DND-41 (cell line): ENCODE data around the gene ATP1A2.

ENCODE experiments used
- EZH2 ChIP-seq: IDR thresholded peaks from 3 replicates; pipeline ENCODE4 v1.6.1; 2012; ENCODE audit warnings: borderline replicate concordance, low read depth, mild to moderate bottlenecking, moderate library complexity, low read length, inconsistent platforms; ENCODE audit not compliant: severe bottlenecking
- TF ChIP-seq, protein P1 (sequence below): IDR thresholded peaks from 2 replicates; pipeline ENCODE4 v1.5.1; 2012; ENCODE audit warnings: borderline replicate concordance, low read length, moderate library complexity, mild to moderate bottlenecking; ENCODE audit not compliant: poor library complexity, severe bottlenecking; ENCODE audit errors: extremely low read depth

DNA sequence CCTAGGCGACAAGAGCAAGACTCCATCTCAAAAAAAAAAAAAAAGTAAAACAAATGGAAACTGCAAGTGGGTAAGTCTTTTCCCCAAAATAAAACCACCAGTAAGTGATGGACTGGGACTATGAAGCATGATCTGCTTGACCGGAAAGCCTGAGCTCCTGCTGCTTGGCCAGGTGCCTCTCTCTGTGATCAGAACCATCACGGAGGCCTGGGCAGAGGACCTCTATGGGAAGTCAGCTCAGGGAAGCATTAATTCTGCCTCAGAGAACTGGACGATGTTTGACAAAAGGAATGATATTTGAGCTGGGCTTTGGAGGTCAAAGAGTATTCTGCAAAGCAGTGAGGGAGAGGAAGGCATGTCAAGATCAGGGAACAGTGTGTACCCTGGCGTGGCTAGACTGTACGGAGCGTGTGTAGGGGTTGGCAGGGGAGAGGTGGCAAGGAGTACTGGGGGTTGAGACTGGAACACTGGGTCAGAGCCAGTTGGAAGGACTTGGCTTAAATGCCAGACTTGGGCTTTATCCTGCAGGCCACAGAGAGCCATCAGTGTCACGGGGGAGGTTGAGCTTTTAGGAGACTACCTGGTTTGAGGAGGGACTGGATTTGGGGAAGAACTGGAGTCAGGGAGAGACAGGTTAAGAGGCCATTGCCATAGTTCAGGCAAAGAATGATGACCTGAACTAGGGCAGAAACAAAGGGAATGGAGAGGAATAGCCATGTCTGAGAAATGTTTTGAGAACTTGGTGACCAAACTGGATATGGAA, 16.4 kb downstream of the ATP1A2 start:
- TF ChIP-seq, protein P1, sequence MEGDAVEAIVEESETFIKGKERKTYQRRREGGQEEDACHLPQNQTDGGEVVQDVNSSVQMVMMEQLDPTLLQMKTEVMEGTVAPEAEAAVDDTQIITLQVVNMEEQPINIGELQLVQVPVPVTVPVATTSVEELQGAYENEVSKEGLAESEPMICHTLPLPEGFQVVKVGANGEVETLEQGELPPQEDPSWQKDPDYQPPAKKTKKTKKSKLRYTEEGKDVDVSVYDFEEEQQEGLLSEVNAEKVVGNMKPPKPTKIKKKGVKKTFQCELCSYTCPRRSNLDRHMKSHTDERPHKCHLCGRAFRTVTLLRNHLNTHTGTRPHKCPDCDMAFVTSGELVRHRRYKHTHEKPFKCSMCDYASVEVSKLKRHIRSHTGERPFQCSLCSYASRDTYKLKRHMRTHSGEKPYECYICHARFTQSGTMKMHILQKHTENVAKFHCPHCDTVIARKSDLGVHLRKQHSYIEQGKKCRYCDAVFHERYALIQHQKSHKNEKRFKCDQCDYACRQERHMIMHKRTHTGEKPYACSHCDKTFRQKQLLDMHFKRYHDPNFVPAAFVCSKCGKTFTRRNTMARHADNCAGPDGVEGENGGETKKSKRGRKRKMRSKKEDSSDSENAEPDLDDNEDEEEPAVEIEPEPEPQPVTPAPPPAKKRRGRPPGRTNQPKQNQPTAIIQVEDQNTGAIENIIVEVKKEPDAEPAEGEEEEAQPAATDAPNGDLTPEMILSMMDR: no peak
- no peak for TF ChIP-seq EZH2
